ENCODE results near the gene CPM. TPM values are rescaled to one million over a fixed set of nuclear protein-coding genes. Genes with fewer than 3 reads are reported as not detected.

CPM gene
- total and polyA plus RNA-seq, 3 experiments from 2014 or later = 0.26 to 1.9 (median 1.6) TPM

DNA sequence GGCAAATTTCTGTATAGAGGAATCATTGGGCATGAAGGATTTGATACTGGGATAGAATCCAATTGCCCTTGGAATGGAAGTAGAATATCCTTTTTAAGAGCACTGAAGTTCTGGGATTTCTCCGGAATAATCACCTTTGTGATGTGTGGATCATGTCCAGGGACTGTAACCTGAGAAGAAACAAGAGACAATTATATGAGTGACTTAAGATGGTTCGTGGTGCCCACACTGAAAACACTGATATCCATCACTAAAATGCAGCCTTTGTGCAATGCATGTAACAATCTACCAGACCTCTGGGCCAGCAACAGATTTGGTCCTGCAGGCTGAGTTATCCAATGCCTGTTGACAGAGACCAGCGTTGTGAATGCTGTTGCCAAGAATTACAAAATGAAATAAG, 76.5 kb downstream of the CPM start:
- Histone ChIP-seq H3K4me1 (ENCODE audit: insufficient read depth, low read length) (no peaks in the 10 kb centered on the region), H3K9me3 (ENCODE audit: low read length) (no peaks in the 10 kb centered on the region), H3K36me3 (ENCODE audit: insufficient read depth, low read length) (no peaks in the 10 kb centered on the region), H3K4me3 (ENCODE audit: low read length) (no peak overlapping the region), H3K27ac (ENCODE audit: low read depth, low read length) (no peak overlapping the region), H3K27me3 (ENCODE audit: insufficient read depth, low read length, poor library complexity, severe bottlenecking) (no peaks in the 10 kb centered on the region)
- no peak overlapping the region for H3K27ac Mint-ChIP-seq
- POLR2A ChIA-PET = no interaction called here
- H3K27me3 Mint-ChIP-seq = peaks cover 2 to 12% of the 10 kb centered on the region in 2 donors
- no peaks in the 10 kb centered on the region for H3K9me3 Mint-ChIP-seq
- CTCF ChIA-PET = no interaction called here
- peaks cover 0 to 3% (median 0%) of the 10 kb centered on the region in 3 donors for H3K36me3 Mint-ChIP-seq
- H3K4me1 Mint-ChIP-seq = no peaks in the 10 kb centered on the region
- no peak overlapping the region for H3K4me3 Mint-ChIP-seq
- no peak for DNase-seq

- no peaks in the 10 kb centered on the region for H3K4me1 Mint-ChIP-seq
- H3K4me1 ChIP-seq (ENCODE audit: insufficient read depth, low read length) = no peaks in the 10 kb centered on the region
- no peak overlapping the region for H3K27ac ChIP-seq (ENCODE audit: low read depth, low read length)
- H3K27me3 Mint-ChIP-seq = peaks cover 2 to 7% of the 10 kb centered on the region in 2 donors
- no peak overlapping the region for H3K4me3 ChIP-seq (ENCODE audit: low read length)
- POLR2A ChIA-PET = no interaction called here
- CTCF ChIA-PET = interaction anchor here (0.7 kb wide), 1 partner anchor 11 kb away, joined by 3 read pairs; no protein-coding TSS in a partner anchor
- no peak overlapping the region for H3K4me3 Mint-ChIP-seq
- H3K36me3 ChIP-seq (ENCODE audit: insufficient read depth, low read length) = no peaks in the 10 kb centered on the region
- no peaks in the 10 kb centered on the region for H3K9me3 ChIP-seq (ENCODE audit: low read length)
- peaks cover 0 to 3% (median 0%) of the 10 kb centered on the region in 3 donors for H3K36me3 Mint-ChIP-seq
- no peaks in the 10 kb centered on the region for H3K9me3 Mint-ChIP-seq
- no peaks in the 10 kb centered on the region for H3K27me3 ChIP-seq (ENCODE audit: insufficient read depth, low read length, poor library complexity, severe bottlenecking)
- no peak overlapping the region for H3K27ac Mint-ChIP-seq
- no peak for DNase-seq
Measured at GRCh38 chr12:68855771-68856170, 77.2 kb downstream of the CPM start.

DNA sequence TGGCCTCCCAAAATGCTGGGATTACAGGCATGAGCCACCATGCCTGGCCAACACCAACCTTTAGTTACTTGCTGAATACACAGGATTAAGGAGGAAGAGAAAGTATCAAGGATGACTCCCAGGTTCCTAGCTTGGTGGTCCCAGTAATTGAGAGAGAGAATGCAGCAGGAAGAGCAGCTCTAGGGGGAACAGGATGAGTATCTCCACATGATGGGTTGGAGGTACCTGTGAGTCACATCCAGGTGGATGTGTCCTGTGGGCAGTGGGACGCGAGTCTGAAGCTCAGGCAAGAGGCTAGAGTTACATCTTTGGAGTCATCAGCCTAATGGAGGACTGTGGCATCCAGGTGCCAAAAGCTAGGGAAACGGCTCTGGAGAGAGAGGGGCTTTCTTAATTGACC, 77.9 kb downstream of the CPM start:
- CTCF ChIA-PET = interaction anchor here (0.7 kb wide), 1 partner anchor 10 kb away, joined by 3 read pairs; no protein-coding TSS in a partner anchor
- no peaks in the 10 kb centered on the region for H3K4me1 ChIP-seq (ENCODE audit: insufficient read depth, low read length)
- no peaks in the 10 kb centered on the region for H3K4me1 Mint-ChIP-seq
- H3K9me3 Mint-ChIP-seq = no peaks in the 10 kb centered on the region
- POLR2A ChIA-PET = no interaction called here
- no peaks in the 10 kb centered on the region for H3K27me3 ChIP-seq (ENCODE audit: insufficient read depth, low read length, poor library complexity, severe bottlenecking)
- no peak overlapping the region for H3K27ac Mint-ChIP-seq
- no peak overlapping the region for H3K27ac ChIP-seq (ENCODE audit: low read depth, low read length)
- H3K4me3 Mint-ChIP-seq = no peak overlapping the region
- H3K27me3 Mint-ChIP-seq = peaks cover 2 to 3% of the 10 kb centered on the region in 2 donors
- no peak overlapping the region for H3K4me3 ChIP-seq (ENCODE audit: low read length)
- H3K9me3 ChIP-seq (ENCODE audit: low read length) = no peaks in the 10 kb centered on the region
- no peak for DNase-seq
- H3K36me3 ChIP-seq (ENCODE audit: insufficient read depth, low read length) = no peaks in the 10 kb centered on the region
- H3K36me3 Mint-ChIP-seq = peaks cover 0 to 3% (median 0%) of the 10 kb centered on the region in 3 donors

GRCh38 chr12:68854554-68854953, 78.4 kb downstream of the CPM start:
- ChIA-PET CTCF (no interaction called here), POLR2A (no interaction called here)
- H3K9me3 ChIP-seq (ENCODE audit: low read length) = no peaks in the 10 kb centered on the region
- H3K4me3 ChIP-seq (ENCODE audit: low read length) = no peak overlapping the region
- Mint-ChIP-seq H3K4me3 (no peak overlapping the region), H3K36me3 (peaks cover 0 to 2% (median 0%) of the 10 kb centered on the region in 3 donors), H3K27ac (no peak overlapping the region), H3K9me3 (no peaks in the 10 kb centered on the region), H3K27me3 (peaks cover 0 to 3% of the 10 kb centered on the region in 2 donors), H3K4me1 (no peaks in the 10 kb centered on the region)
- H3K4me1 ChIP-seq (ENCODE audit: insufficient read depth, low read length) = no peaks in the 10 kb centered on the region
- H3K36me3 ChIP-seq (ENCODE audit: insufficient read depth, low read length) = no peaks in the 10 kb centered on the region
- H3K27ac ChIP-seq (ENCODE audit: low read depth, low read length) = no peak overlapping the region
- no peaks in the 10 kb centered on the region for H3K27me3 ChIP-seq (ENCODE audit: insufficient read depth, low read length, poor library complexity, severe bottlenecking)
- DNase-seq = no peak

DNA sequence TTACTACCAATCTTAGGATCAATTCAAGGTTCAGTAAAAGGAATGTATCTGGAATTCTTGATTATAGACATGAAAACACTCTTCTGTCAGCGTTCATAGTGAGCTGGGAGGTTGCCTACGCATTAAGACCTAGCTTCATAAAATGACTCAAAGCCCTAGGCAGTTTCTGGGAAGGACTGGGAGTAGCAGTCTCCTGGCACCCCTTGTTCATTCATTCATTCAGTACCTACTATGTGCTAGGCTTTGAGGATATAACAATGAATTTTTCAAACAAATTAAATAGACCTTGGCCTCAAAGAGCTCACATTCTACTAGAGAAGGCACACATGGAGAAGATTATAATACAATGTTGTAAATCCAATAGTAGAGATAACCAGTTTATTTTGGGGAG, 78.9 kb downstream of the CPM start:
- H3K27me3 Mint-ChIP-seq = peaks cover 0 to 3% of the 10 kb centered on the region in 2 donors
- Histone ChIP-seq H3K9me3 (ENCODE audit: low read length) (no peaks in the 10 kb centered on the region), H3K4me1 (ENCODE audit: insufficient read depth, low read length) (no peaks in the 10 kb centered on the region), H3K27me3 (ENCODE audit: insufficient read depth, low read length, poor library complexity, severe bottlenecking) (no peaks in the 10 kb centered on the region), H3K27ac (ENCODE audit: low read depth, low read length) (no peak overlapping the region), H3K4me3 (ENCODE audit: low read length) (no peak overlapping the region), H3K36me3 (ENCODE audit: insufficient read depth, low read length) (no peaks in the 10 kb centered on the region)
- no peaks in the 10 kb centered on the region for H3K9me3 Mint-ChIP-seq
- CTCF ChIA-PET = no interaction called here
- no peak for DNase-seq
- H3K4me3 Mint-ChIP-seq = no peak overlapping the region
- no peak overlapping the region for H3K27ac Mint-ChIP-seq
- H3K36me3 Mint-ChIP-seq = peaks cover 0 to 2% (median 0%) of the 10 kb centered on the region in 3 donors
- no peaks in the 10 kb centered on the region for H3K4me1 Mint-ChIP-seq
- POLR2A ChIA-PET = no interaction called here

DNA sequence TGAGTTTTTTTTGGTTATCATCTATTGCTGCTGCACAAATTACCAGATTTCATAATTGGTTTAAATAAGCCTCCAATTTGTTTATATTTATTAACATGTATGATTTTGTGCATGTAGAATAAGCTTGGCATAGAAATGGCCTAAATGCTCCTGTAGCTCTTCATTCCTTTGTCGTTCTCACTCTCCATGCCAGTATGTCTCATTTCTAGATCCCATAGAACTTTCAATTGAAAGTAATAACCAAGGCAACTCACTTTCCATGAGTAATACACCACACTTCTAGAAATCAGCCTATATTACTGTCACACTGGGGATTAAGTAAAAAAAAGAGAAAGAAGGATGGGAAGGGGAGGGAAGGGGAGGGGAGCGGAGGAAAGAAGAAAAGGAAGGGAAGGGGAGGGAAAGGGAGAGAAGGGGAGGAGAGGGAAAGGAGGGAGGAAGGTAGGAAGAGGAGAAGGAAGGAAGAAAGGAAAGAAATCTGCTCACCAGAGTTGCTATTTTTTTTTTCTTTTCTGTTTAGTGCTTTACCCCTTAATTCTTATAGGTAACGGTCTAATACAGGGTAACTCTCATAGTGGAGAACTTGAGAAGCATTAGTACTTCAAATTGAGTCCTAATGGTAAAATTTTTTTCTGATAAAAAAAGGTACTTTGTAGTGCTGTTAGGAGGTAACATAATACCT, 79.4 kb downstream of the CPM start:
- no peak for DNase-seq
- no peaks in the 10 kb centered on the region for H3K9me3 Mint-ChIP-seq
- peaks cover 0 to 2% (median 0%) of the 10 kb centered on the region in 3 donors for H3K36me3 Mint-ChIP-seq
- H3K27ac Mint-ChIP-seq = peak overlapping the region in 1 of 8 donors; percentile 14
- no peak overlapping the region for H3K27ac ChIP-seq (ENCODE audit: low read depth, low read length)
- POLR2A ChIA-PET = no interaction called here
- H3K4me1 ChIP-seq (ENCODE audit: insufficient read depth, low read length) = no peaks in the 10 kb centered on the region
- no peaks in the 10 kb centered on the region for H3K9me3 ChIP-seq (ENCODE audit: low read length)
- CTCF ChIA-PET = interaction anchor here (2.1 kb wide), 1 partner anchor 23 kb away, joined by 6 read pairs; no protein-coding TSS in a partner anchor
- no peaks in the 10 kb centered on the region for H3K4me1 Mint-ChIP-seq
- H3K27me3 Mint-ChIP-seq = peaks cover 0 to 3% of the 10 kb centered on the region in 2 donors
- H3K4me3 ChIP-seq (ENCODE audit: low read length) = no peak overlapping the region
- H3K27me3 ChIP-seq (ENCODE audit: insufficient read depth, low read length, poor library complexity, severe bottlenecking) = no peaks in the 10 kb centered on the region
- H3K36me3 ChIP-seq (ENCODE audit: insufficient read depth, low read length) = no peaks in the 10 kb centered on the region
- H3K4me3 Mint-ChIP-seq = no peak overlapping the region

GRCh38 chr12:68851592-68852306, 81.2 kb downstream of the CPM start:
- Histone ChIP-seq H3K4me3 (ENCODE audit: low read length) (no peak overlapping the region), H3K27me3 (ENCODE audit: insufficient read depth, low read length, poor library complexity, severe bottlenecking) (no peaks in the 10 kb centered on the region), H3K9me3 (ENCODE audit: low read length) (no peaks in the 10 kb centered on the region), H3K27ac (ENCODE audit: low read depth, low read length) (no peak overlapping the region), H3K36me3 (ENCODE audit: insufficient read depth, low read length) (no peaks in the 10 kb centered on the region), H3K4me1 (ENCODE audit: insufficient read depth, low read length) (no peaks in the 10 kb centered on the region)
- Mint-ChIP-seq H3K27ac (no peak overlapping the region), H3K9me3 (no peaks in the 10 kb centered on the region), H3K36me3 (peaks cover 0 to 2% (median 0%) of the 10 kb centered on the region in 3 donors), H3K27me3 (peaks cover 0 to 3% of the 10 kb centered on the region in 2 donors), H3K4me1 (no peaks in the 10 kb centered on the region), H3K4me3 (no peak overlapping the region)
- CTCF ChIA-PET = interaction anchor here (2.1 kb wide), 1 partner anchor 21 kb away, joined by 6 read pairs; no protein-coding TSS in a partner anchor
- DNase-seq = no peak
- POLR2A ChIA-PET = no interaction called here

DNA sequence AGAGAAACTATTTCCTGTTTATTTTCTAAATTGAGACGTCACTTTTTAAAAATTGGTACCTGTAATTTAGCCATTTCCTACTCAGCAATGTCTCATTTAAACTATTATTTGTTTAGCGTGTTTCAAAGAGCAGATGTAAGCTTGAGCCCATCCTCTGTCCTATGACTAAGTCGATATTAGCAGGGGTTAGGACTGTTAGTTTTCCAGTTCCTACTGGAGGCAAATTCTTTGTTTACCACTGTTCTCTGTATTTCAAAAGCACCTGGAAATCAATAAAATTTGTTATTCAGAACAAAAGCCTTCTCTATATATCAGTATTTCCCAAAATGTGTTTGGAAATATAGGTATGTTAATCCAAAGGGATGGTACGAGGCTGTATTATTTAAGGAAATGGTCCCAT, 82.6 kb downstream of the CPM start:
- Histone ChIP-seq H3K4me1 (ENCODE audit: insufficient read depth, low read length) (no peaks in the 10 kb centered on the region), H3K9me3 (ENCODE audit: low read length) (no peaks in the 10 kb centered on the region), H3K27ac (ENCODE audit: low read depth, low read length) (no peak overlapping the region), H3K4me3 (ENCODE audit: low read length) (no peak overlapping the region), H3K27me3 (ENCODE audit: insufficient read depth, low read length, poor library complexity, severe bottlenecking) (no peaks in the 10 kb centered on the region), H3K36me3 (ENCODE audit: insufficient read depth, low read length) (no peaks in the 10 kb centered on the region)
- H3K27ac Mint-ChIP-seq = no peak overlapping the region
- no peak for DNase-seq
- H3K9me3 Mint-ChIP-seq = no peaks in the 10 kb centered on the region
- CTCF ChIA-PET = no interaction called here
- POLR2A ChIA-PET = no interaction called here
- H3K36me3 Mint-ChIP-seq = peaks cover 0 to 5% (median 0%) of the 10 kb centered on the region in 3 donors
- H3K4me1 Mint-ChIP-seq = no peaks in the 10 kb centered on the region
- no peaks in the 10 kb centered on the region for H3K27me3 Mint-ChIP-seq
- no peak overlapping the region for H3K4me3 Mint-ChIP-seq
